GM21529 (cell line): ENCODE data around the gene FOXI3.
"Not testable (repeated sequence)": the region's sequence is repeated elsewhere in the genome, so short reads cannot be mapped to it uniquely, and the experiment has no call there.

Source experiments
- ATAC-seq: cut with Tn5 transposase; IDR thresholded peaks from one replicate; pipeline ENCODE4 v1.9.1; 2021; ENCODE audit not compliant: unreplicated experiment

Gene FOXI3

DNA sequence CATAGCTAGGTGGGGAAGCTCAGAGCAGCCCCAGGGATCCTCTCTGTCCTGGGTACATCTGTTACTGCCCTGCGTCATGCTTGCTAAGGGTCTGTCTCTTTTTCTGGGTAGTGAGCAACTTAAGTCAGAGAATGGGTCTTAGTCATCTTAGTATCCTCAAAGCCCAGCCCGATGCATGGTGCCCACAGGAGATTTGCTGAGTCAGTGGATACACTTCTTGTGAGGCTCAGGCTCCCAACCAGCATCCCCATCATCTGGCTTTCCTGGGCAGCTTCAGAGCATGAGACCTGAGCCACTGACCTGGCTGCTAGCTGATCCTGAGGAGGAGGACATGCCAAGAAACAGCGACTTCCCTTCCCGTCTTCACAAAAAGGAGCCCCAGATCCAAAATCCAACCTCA is 10.0 kb downstream of the FOXI3 start:
- no peak for ATAC-seq

DNA sequence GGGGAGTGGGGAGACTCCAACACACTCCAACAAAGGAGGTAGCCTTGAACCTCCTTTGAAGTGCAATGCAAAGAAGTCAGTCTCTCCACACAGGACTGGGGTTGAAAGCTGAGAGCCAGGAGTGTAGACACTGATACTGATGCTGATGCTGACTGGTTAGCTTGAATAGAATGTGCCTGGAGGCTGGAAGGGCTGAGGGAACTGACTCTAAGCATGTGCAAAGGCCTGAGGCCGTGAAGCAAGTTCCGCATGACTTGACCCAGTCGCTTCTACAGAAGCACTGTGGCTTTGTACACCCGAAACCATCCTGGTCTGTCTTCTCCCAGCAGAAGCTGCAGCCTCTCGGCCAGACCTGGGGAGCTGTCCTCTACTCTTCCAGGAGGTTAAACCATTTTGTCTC is 10.4 kb downstream of the FOXI3 start:
- ATAC-seq = no peak

DNA sequence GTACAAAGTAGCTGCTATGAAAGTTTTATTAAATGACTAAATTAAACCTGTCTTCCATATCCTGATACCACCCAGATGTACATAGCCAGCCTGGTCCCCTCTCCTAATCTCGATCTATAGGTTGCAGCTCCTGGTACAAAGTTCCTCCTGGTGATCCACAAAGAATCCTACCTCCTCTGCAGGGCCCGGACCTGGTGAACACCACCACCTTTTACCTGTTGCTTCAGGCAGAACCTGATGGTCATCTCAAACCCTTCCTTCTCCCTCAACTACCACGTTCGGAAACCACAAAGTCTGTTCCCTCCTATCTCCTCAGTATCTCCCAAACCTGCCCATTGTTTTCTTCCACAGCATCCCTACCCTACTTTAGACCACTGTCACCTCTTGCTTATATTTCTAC is 15.5 kb downstream of the FOXI3 start:
- ATAC-seq = no peak

DNA sequence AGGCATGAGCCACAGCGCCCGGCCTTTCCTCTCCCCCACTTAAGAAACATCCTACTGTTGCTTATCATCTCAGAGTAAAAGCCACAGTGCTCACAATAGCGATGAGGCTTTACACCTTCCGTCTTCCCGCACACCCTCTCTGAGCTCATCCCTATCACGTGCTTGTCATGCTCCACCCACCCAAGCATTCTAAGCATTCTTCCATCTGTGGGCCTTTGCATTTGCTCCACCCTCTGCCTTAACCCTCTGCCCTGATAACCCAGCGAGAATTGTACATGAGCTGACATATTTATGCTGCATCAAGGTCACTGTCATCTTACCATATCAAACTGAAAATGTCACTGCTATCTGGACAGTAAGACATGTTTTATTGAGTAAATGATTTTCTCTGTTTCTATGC is 22.6 kb downstream of the FOXI3 start:
- no peak for ATAC-seq

DNA sequence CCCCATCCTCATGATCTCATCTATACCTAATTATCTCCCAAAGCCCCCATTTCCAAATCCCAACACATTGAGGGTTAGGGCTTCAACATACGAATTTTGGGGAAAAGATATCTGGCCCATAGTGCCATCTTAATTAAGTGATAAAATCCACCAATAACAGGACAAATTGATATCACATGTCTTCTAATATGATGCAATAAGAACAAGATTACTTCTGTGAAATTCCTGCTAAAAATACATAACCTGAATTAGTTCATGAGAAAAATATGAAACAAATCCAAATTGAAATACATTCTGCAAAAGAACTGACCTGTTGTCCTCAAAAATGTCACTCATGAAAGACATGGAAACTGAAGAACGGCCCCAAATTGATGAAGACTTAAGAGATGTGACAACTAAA is 28.8 kb downstream of the FOXI3 start:
- ATAC-seq = no peak

DNA sequence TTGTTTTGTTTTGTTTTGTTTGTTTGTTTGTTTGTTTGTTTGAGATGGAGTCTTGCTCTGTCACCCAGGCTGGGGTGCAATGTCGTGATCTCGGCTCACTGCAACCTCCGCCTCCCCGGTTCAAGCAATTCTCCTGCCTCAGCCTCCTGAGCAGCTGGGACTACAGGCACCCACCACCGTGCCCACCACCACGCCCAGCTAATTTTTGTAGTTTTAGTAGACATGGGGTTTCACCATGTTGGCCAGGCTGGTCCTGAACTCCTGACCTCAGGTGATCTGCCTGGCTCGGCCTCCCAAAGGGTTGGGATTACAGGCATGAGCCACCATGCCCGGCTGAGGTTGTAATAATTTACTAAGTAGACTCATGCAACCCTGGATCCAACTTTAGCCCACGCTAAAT is 33.4 kb downstream of the FOXI3 start:
- ATAC-seq = not testable (repeated sequence)

DNA sequence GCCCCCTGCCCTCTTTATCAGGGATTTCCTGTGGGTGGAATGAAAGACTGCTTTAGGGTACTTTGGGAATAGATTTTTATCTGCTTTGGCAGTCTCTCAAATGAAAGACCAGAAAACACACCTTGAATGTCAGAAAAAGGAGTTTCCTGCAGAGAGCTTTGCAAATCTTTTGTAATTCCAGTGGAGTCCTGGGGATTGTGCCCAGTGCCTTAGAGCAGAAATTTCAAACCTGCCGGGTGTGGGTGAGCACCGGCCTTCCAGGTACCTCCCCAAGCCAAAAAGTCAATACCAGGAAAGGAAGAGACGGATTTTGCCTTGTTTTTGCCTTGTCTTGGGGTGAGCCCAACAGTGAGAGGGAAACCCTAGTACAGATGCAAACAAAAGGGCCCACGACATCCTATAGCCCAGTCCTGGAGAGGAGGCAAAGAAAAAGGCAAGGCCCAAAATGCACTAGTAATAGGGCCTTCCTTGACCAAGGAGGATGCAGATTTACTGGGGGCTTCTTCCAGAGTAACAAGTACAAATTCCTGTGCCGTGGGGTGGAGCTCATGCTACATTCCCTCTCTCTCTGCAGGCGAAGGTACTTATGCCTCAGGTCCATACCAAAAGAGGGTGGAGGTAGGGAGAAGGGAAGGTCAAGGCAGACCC is 36.4 kb downstream of the FOXI3 start:
- ATAC-seq = no peak

DNA sequence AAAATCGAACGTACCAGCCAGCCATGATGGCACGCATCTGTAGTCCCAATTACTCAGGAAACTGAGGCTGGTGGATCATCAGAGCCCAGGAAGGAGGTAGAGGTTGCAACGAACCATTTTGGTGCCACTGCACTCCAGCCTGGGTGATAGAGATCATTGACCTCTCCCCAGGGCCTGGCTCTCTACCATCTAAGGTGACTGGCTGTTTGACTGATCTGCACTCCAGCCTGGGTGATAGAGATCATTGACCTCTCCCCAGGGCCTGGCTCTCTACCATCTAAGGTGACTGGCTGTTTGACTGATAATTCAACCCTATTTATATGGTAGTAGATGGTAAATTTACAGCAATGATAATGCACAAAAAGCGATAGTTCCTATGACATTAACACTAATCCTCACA is 43.6 kb downstream of the FOXI3 start:
- not testable (repeated sequence) for ATAC-seq

DNA sequence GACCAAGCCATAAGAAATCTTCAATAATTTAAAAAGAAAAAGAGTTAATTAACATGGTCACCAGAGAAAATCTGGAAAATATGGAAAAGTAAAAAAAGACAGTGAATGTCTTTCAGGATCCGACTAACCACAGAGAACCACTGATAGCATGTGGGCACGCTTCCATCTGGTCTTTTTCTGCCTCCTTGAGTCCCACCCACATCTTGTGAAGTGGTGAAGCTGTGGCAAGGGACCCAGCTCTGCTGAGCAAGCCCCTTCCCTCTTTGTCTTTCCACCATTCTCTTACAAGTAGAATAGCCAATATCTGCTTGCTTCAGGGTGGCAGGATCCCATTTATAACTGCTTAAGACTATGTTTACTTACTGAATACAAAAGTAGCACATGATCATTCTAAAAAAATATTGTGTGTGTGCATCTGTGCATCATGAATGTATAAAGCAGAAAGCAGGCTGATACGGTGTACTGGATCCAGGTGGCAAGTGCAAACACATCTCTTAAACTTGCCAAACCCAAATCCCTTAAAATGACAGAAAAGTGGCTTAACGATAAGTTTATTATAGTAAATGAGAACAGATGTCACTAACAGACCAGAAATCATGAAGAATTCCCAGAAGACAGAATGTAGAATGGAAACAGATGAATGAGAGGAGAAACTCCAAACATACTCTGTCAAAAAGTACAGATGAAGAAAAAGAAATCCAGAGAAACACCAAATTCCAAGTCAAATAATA is 52.3 kb downstream of the FOXI3 start:
- no peak for ATAC-seq

DNA sequence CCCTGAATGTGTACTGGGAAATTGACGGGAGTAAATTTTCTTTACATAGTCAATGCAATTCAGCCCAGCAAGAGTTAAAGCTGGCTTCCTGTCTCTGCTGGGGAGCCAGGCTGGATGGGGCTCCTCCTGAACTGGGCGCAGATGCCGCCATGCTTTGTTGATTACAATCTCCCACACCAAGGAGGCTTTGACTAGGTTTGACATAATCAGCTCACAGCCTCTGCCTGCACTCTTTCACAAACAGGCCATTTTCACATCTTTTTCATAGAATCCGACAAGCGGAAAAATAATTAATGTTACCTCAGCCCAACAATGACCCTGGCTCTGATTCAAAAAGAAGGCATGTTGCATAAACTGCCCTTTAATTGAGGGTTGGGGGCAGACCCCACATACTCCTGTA is 54.3 kb downstream of the FOXI3 start:
- no peak for ATAC-seq
